NCI-H1694 treated with DMSO at 0.1 percent for 48 hours (cell line): ENCODE results near the gene P2RY12.

ENCODE experiments used
- DNase-seq: peaks from one replicate; lab custom pipeline; 2025; lab: John Stamatoyannopoulos, UW

The P2RY12 gene

DNA sequence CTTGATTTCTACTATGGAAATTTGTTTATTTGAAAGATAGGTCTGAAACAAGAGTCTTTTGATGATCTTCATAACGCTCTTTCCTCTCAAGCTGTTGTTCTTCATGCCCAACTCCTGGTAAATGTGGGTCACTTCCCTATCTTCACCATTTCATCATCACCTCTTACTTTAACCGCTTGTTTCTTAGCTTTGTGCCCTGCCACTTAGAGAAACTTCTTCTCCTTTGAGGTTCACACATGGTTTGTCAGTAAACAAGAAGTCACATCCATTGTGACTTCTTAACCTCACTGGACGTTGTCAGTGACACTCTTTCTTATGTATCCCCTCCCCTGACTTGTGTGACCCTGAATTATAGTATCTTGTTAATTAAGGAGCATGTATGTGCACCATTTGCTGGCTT, 38.3 kb downstream of the P2RY12 start:
- no peak for DNase-seq

DNA sequence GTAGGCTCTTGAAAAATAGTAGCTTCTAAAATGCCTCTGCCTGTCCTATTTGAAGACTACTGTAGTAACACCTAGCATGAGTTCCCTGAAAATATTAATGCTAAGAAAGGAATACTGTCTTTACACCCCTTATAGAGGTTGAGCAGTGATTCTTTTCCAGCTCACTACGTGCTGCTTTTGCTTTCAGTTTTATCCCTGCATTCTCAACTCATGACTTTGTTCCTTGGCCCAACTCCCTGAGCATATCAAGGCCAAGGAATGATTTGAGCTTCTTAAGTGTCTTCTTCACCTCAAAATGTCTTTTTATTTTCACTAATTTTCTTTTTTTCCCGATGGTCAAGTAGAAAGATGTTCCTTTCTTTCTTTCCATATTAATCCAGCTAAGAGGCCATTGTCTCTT, 38.7 kb downstream of the P2RY12 start:
- DNase-seq: no peak

DNA sequence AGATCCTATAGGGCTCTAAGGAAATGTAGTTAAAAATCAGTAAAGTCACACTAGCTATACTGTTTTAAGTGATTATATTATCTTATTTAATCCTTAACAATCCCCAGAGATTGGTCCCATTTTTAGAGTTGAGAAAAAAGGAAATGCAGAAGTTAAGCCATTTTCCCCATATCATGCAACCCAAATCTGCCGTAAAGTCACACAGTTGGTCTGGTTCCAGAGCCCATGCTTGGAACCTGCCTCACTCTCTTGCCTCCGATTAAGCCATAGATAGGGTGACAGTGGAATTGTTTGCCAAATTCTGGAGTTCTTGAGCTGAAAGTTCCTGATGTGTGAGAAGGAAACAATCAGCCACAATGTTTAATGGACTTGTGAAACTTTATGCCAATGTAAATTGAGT, 52.9 kb downstream of the P2RY12 start:
- DNase-seq: no peak

DNA sequence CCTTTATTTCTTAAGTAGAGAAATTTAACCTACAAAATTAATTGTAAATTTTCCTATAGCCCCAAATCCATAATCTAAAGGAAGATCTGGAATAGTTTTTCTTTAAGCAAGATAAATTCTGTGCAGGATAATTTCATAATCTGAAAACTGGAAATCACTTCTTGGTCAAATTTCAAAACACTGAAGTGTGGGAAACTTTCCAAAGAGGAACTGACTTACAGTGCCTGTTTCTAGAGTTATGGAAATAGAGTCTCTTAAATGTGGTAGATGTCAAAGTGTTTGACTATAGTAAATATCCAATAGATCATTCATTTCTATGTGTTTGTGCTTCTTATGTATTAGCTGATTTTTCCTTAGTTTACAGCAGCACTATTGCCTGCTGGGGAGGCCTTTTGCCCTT, 53.7 kb downstream of the P2RY12 start:
- no peak for DNase-seq

DNA sequence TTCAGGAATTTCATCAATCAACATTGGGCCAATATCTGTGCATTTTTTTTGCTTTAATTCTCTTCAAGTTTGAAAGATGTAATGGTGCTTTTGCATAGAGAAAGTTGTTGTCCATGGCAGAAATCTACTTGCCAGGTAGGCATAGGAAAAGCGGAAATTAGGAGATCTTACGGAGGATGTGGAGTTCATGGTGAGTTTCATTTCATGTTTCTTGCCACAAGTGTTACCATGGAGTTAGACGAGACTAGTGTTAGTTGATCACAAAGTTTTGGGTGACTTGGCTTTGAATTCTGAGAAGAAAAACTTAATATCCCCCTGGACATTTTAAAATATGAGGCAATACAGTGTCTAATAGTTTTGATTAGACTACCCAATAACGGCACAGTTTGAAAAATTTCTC, 54.2 kb downstream of the P2RY12 start:
- no peak for DNase-seq

DNA sequence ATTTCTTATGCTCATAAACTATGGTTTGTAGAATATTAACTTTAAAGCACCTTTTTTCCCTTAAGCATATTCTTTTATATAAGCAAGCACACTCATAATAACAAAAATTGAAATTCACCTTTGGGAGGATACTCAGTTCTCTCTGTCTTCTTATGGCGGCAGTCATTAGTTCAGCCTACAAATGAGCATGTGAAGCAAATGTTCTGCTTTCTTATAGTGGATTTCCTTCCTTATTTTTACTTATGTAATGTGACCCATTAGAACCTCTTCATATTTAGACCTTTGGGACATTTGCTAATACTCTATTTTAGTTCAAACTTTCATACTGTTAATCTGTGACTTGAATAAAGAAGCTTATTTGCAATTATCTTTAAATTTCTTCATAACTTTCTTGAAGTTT, 55.2 kb downstream of the P2RY12 start, which contains the start of gene P2RY13:
TSS of gene P2RY13 (minus strand) at position 187 of the 400 bp plus-strand sequence. CDS start at position 166, 21 bp downstream.
- no peak for DNase-seq

DNA sequence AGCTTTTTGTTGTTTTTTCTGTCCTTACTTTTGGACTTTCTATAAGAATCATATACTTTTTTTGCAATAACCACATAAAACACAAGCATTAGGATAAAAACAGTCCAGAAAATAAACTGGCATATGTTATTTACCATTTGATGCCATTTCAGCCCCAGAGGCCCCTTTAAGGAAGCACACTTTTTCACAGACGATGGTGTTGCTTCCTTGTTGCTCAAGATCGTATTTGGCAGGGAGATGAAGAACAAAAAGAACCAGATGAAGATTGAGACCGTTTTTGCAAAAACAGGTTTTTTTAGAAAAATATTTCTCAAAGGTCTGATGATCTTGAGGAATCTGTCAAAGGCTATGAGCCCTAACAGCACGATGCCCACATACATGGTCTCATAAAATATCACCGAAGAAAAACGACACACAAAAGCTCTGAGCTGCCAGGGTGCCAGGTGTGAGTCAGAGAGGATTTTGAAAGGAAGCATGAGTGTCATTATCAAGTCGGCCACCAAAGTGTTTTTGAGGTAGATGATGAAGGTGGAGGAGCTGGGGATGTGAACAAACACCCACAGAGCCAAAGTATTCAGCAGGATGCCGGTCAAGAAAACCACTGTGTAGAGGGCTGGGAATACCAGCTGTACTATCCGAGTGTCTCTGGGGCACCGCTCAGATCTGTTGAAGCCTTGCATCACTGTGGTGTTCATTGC, 56.1 kb downstream of the P2RY12 start:
- no peak for DNase-seq

DNA sequence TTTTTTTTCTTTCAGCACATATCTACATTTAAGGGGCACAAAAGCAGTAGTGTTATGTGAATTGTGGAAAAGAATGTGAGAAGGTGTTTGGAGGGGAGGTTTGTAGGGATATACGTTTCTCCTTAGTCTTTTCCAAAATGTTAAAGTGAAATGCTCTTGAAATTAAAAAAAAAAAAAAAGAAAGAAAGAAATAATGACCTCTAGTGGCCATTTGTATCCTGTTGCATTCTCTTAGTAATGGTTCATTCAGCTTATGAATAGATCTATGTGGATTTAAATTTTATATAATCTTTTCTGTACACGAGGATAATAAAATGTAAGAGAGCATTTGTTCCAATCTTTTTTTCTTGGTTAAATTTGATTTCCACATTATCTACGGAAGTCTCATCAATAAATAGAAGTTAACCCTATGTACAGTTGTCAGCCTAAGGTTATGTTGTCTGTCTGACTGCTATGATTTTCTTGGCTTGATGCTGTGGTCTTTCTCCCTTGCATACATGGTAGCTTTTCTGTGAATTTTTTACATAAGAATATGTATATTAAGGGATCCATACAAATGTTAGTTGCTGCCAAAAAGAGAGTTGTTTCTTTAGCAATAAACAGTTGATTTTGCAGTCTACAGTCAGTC, 56.9 kb downstream of the P2RY12 start:
- DNase-seq: peak; percentile 21

DNA sequence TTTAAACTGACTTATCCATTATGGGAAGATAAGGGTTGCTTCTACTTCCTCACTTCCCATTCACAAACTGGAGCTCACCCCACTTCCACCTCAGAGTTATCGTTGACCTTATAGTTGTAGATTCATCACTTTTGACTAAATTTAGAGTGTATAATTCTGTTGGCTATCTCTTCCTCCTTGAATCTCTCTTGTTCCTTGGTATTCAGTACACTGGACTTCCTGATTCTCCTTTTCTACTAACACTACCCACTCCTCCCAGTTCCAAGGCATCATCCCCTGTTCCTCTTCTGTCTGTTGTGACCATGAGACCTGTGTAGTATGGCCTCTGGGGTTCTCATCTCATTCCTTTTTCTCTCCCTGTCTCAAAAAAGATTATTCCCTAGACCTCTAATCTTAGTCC, 62.0 kb downstream of the P2RY12 start:
- DNase-seq: no peak

DNA sequence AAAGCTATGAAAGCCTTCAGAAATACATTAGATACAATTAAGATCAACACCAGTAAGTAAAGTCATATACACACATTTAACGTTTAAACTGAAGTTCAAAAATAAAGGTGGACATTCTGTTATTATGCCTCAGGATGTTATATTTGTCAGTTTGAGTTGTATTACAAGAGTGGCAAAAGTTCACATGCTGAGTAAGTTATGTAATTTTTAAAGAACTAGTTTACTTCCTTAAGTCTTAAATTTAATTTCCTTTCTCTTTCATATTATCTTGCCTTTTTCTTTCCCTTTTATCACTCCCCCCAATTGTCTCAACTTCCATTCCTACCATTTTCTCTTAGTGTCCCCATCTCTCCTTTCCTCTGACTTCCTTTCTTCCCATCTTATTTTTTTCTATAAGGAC, 63.0 kb downstream of the P2RY12 start:
- DNase-seq: no peak

DNA sequence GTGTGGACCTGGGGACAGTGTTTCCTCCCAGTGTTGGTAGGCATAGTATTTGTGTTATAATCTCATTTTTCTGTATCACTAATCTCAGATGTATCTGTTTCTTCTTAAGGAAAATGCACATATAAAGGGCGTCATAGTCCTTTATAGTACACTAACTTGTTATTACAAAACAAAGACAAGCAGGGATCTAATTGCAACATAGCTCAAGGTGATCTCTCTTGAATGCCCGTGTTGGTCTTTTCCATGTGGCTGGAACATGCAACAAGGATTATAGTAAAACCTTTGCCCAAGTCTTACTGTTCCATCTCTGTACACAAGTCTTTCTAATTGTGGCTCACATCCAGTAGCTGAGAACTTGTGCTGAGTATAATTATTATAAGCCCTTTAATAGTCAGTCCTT, 64.4 kb downstream of the P2RY12 start:
- no peak for DNase-seq

DNA sequence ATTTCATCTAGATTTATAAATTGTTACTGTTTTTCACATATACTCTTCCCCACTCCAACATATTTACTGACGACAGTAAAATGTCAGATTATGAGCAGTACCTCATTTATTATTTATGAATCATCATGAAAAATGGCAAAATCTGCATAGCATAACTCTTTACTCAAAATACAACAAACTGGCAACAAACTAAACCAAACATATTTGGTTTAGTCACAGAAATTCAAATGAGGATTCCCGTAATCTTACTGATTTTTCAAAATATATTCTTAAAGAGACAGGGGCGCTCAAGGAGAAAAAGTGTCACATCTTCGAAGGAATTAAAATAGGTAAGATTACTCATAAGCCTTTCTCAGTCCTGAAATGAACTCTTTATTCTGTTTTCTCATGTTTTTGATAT, 64.9 kb downstream of the P2RY12 start:
- DNase-seq: no peak

DNA sequence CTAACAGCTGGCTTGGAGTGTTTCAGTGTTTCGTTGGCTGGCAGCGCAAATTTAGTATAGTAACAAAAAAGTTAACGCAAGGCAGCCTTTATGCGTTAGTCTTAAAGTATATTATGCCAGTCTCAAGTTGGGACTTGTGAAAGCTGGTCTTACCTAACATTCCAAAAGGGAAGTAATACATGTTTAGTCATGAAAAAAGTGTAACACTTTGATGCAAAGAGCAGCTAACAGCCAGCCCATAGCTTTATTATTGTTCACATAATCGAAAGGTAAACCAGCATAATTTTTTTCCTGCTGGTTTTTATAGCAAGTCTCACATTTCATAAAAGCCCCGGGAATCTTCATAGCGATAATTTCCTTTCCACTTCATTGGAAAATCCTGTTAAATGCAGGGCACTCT, 65.6 kb downstream of the P2RY12 start:
- DNase-seq: no peak

DNA sequence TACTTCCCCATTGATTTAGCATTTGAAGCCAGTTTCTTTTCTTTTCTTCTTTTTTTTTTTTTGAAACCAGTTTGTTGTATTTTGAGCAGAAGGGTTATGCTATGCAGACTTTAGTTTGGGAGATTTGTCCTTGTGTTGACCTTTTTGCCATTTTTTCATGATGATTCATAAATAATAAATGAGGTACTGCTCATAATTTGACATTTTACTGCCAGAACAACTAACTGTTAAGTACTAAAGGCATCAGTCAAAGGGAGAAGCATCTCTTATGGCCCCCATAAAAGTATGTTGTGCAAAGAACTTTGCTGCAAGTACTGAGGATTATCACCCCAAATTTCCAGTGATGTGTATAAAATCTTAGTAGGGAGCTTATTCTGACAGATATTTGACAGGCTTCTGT, 66.2 kb downstream of the P2RY12 start:
- DNase-seq: no peak

DNA sequence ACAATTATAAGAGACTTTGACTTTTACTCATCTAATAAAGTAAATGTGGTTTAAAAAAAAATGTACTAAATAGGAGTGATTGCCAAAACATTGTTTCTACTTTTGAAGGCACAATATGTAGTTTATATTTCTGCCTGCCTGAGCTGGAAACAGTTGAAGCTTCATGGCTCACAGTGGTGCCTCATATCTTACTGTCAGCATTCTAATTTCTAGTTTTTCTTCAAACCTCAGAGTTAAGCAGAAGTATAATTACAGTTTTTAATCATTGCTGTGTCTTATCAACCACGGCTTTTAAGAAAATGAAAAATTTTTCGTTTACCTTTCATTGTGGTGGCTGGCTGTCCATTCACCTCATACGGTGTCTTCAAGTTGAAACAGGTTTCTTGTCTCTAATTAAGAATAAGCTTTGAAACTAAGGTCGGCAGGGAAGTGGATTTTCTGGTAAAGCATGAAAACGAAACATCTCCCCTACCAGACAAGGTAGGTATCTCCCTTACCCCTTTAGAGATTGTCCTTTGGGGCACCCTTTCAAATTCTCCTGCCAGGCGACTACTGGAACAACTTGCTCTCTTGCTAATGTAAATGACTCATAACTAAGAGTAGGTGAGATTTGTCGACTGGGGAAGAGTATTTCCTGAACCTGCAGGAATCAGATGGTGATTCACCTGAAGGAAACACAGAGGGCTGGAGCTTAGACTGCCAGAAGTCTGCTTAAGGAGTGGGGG, 68.1 kb downstream of the P2RY12 start, which contains the start of gene GPR87:
TSS of gene GPR87 (minus strand) at position 554 of the 725 bp plus-strand sequence. CDS start 16,720 bp downstream, outside the sequence.
- no peak for DNase-seq

DNA sequence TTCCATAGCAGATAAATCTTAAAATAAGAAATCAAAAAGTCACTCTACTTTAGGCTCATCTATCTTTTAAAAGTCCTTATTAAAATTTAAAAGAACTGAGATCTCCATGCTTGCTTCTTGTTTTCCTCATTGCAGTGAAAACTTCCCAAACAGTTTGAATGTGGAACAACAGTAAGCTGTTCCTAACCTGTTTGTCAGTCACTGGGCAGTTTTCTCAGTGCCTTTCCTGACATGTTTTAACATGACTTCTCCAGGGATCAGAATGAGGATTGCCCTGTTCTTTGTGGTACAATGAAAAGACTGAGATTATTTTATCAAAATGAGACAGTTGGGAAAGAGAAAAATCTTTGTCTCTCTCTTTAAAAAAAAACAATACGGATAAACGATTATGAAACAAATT, 68.7 kb downstream of the P2RY12 start:
- no peak for DNase-seq

DNA sequence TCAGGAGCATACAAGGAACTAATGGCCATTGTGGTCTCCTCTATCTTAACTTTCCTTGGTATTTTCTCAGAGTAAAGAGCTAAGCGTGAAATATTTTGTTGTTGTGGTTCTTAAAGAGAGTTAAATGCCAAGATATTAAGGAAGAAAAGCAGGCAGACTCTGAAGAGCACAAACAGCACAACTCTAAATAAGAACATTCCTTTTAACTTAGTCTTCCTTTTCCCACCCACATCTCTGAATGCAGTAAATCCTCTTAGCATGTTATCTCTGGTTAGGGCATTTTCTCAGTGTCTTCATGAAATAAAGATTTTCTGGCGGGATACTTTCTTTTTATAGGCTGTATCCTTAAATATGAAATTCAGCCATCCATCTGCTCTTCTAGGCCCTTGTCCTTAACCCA, 69.4 kb downstream of the P2RY12 start:
- DNase-seq: no peak

DNA sequence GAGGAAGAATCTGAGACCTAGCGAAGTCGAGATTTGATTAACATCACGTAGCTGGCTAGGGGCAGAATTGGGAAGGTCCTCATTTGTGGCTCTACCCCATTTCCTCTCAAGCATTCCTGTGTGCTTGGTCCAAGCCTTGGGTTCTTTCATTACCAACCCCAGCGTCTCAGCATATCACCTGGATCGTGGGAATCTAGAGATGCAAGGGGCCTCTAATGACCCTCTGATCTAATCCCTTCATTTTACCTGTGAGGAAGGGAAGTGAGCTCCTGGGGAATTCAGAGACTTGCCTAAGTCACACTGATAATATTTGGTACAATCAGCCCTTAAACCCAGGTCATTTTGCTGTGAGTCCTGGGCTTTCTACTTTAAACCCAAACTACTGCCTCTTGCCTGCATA, 70.0 kb downstream of the P2RY12 start:
- no peak for DNase-seq

DNA sequence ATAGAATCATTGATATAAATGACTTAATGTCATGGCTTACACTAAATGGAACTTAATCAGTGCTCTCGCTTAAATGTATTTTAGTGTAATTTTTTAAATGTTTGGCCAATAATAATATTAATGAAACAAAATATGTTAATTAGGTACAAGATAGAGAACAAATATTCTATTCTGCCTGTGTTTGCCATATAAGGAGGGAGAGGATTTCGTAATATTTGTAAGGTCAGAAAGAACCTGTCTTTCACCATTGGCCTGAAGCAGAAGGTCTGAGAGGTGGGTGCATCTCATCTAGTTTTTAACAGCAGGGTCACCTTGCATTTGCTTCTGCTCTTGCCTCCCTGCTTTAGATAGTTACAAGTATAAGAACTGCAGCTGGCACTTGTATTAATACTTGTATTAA, 70.4 kb downstream of the P2RY12 start:
- no peak for DNase-seq

DNA sequence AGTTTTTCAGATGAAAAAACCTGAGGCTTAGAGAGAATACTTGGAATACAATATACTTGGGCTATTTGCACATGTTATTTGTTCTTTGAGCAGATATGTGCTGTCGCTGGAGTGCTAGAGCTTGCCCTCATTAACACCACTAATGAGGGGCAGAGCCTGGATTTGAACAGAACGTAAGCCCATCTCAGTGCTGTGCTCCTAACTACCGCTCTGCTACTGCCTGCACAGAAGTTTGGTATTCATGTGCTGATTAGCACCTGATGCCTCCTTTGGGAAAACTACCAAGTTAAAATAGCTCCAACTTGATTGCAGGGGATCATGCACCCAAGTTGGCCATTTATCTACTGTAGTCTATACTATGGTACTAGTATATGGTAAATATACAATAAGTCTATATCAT, 71.6 kb downstream of the P2RY12 start:
- no peak for DNase-seq

DNA sequence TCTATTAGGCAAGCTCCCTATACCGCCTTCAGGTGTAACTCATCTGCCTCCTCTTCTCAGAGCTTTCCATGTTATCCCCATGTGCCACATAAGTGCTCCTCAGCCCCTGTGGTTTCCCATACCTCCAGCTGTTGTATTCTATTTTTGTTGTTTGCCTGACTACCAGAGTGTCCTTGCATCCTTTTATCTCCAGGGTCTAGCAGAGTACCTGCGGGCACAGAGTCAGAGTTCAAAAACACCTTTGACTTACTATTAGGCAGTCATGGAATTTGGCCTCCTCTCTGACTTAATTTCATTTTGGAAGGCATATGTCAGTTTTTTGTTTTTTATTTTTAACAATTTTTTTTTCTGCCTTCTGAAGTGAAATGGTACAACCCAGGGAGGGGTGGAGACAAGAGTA, 75.0 kb downstream of the P2RY12 start:
- no peak for DNase-seq

DNA sequence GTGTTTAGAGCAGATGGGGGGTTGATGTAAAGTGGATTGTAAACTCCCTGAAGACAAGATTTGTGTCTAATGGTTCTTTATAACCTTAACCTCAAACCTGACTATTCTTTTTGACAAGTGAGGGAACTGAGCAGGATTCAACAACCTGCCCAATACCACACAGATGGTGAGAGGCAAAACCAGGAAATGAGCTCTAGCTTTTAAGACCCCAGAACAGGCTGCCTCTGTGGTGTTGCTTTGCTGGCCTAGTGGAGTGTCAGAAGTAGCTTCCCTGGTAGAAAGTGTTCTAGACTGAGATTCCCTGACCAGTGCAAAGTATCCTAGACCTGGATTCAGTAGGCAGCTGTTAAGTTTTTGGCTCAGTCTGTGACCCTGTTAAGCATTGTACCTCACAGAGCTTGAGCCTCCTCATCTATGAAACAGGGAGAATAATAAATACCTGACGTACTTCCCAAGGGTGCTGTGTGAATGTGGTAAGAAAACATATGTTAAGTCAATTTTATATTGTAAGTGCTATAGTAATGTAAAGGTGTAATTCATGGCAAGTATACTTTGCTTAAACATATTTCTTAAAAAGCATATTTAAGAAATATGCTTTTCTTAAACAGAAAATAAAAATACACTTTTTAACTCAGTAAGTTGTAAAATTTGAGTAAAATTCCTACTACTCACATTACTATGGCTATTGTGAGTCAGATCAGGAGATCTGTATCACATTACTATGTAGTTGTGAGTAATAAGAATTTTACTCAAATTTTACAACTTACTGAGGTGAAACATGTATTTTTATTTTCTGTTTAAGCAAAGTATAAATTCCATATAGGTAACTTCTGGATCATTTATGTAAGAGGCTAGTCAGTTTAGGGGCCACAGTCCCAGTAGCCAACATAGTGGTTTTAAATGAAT, 76.7 kb downstream of the P2RY12 start:
- no peak for DNase-seq
